ENCODE data around the gene ZSCAN21.

DNA sequence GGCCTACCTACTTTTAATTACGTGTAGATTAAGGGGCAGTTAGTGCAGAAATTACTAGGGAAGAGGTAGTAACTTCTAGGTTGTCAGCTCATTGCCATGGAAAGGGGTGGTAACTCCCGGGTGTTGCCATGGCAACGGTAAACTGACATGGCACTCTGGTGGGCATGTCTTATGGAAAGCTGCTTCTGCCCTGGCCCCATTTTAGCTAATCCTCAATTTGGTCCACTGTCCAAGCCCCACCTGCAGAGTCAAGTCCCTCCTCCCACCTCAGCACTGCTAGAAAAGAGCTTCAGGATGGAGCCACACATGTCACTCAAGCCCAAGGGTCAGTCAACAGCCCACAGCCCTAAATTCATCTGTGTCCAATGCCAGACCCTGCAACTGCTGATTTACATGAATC is 41.7 kb upstream of the ZSCAN21 start:
- no peak for TF ChIP-seq EZH2 (IDR thresholded peaks at IDR 0.05; ENCODE audit: insufficient read depth, poor library complexity, severe bottlenecking)
- TF ChIP-seq EZH2phosphoT487 (IDR thresholded peaks at IDR 0.05; ENCODE audit: insufficient read depth, low read depth), result no peak

All from GM23248 (cell line).